Measurements from ENCODE around the gene ARHGEF12.

- TF ChIP-seq CTCF (IDR thresholded peaks at IDR 0.05; ENCODE audit: low read depth, low read length) (no peak), EZH2phosphoT487 (IDR thresholded peaks at IDR 0.05; ENCODE audit: low read depth) (no peak)
Observed at GRCh38 chr11:120510406-120511115, 174.3 kb downstream of the ARHGEF12 start.

Measured in OCI-LY3 (cell line).